ENCODE data around the gene PSMB4.
"Not testable (repeated sequence)": the region's sequence is repeated elsewhere in the genome, so short reads cannot be mapped to it uniquely, and the experiment has no call there.

GRCh38 chr1:151396265-151396664, 3.1 kb upstream of the PSMB4 start:
- TF ChIP-seq CTCF (conservative IDR thresholded peaks at IDR 0.05; ENCODE audit: low read depth in 2 of 2); REST (IDR thresholded peaks at IDR 0.05; ENCODE audit: unreplicated experiment); ZNF331 (CRISPR knock-in tag; IDR thresholded peaks at IDR 0.05; ENCODE audit: low read depth); EZH2phosphoT487 (IDR thresholded peaks at IDR 0.05; ENCODE audit: unreplicated experiment): not testable (repeated sequence)

Measured in GM23338 (cell line).